Measurements from ENCODE around the gene AHNAK2. TPM values are rescaled to one million over a fixed set of nuclear protein-coding genes. Genes with fewer than 3 reads are reported as not detected.
A peak's percentile ranks its signal among the peaks of the same experiment; 100 is the strongest.
"Not testable (repeated sequence)": the region's sequence is repeated elsewhere in the genome, so short reads cannot be mapped to it uniquely, and the experiment has no call there.

Gene AHNAK2
- 10 to 100 TPM; 50.2 to 76.2 (median 73.7) TPM for total RNA-seq (2021; fragmentation: NEBNext Ultra II Directional; extraction: Animal tissue kit (Norgen Biotek cat#: 25700))
- long read RNA-seq, full-length matches to known transcripts: 1 of 28 reads
- long read RNA-seq, partial matches to known transcripts: 4 of 28 reads
- long read RNA-seq, other reads (novel, unspliced or antisense): 23 of 28 reads

DNA sequence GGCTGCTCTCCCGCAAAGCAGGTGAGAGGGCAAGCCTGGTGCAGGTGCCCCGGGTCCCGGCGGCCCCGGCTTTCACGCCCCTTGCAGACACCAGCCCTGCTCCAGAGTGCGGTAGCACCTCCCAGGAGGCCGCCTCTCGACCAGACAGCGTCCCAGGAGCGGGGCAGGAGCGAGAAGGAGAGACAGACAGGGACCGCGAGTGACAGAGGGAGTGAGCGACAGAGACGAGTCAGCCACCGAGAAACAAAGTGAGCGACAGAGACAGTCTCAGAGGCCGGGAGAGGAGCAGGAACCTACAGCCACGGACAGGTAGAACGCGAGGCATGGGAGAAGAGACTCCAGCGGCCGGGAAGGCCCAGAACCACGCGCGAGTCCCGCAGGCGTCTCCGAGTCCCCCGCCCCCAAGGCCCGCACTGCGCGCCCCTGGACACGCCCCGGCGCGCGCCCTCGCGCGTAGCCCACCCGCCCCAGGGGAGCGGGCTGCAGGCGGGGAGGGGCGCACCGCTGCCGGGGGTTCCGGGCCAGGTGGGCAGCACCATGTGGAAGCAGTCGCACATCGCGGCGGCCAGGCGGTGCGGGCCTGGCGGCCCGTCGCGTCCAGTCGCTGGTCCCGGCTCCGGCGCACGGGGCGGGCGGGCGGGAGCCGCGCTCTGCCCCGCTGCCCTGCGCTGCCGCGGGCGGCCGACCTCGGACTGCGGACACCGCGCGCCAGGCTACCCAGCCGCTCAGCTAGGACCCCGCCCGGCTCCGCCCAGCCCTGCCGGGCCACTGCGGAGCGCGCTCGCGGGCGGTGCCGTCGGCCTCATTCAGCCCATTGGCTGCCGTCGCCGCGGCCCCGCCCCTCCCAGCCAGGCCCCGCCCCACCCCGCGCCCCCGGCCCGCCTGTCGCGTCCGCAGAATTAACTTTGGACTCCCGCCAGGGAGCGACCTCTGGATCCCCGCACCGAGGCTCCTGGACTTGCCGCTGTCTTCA is at the start of gene AHNAK2:
Gene AHNAK2 (minus strand): TSS at position 694 of the 973 bp plus-strand sequence. CDS start 137 bp downstream, at position 557.
- Mint-ChIP-seq H3K27me3 (ENCODE audit: insufficient read depth) (no peaks in the 10 kb centered on the region; the same call in 1 of the 2 replicates), H3K4me3 (peak within 1 kb of the TSS; percentile 92), H3K9me3 (no peaks in the 10 kb centered on the region), H3K4me1 (ENCODE audit: low read depth) (peaks cover 27% of the 10 kb centered on the region), H3K27ac (peak within 1 kb of the TSS; percentile 53; the same call in 1 of the 2 replicates), H3K36me3 (ENCODE audit: low read depth) (no peaks in the 10 kb centered on the region)
- TF ChIP-seq, protein P1, sequence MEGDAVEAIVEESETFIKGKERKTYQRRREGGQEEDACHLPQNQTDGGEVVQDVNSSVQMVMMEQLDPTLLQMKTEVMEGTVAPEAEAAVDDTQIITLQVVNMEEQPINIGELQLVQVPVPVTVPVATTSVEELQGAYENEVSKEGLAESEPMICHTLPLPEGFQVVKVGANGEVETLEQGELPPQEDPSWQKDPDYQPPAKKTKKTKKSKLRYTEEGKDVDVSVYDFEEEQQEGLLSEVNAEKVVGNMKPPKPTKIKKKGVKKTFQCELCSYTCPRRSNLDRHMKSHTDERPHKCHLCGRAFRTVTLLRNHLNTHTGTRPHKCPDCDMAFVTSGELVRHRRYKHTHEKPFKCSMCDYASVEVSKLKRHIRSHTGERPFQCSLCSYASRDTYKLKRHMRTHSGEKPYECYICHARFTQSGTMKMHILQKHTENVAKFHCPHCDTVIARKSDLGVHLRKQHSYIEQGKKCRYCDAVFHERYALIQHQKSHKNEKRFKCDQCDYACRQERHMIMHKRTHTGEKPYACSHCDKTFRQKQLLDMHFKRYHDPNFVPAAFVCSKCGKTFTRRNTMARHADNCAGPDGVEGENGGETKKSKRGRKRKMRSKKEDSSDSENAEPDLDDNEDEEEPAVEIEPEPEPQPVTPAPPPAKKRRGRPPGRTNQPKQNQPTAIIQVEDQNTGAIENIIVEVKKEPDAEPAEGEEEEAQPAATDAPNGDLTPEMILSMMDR (IDR thresholded peaks at IDR 0.05): no peak
- DNase-seq: peak; percentile 55

DNA sequence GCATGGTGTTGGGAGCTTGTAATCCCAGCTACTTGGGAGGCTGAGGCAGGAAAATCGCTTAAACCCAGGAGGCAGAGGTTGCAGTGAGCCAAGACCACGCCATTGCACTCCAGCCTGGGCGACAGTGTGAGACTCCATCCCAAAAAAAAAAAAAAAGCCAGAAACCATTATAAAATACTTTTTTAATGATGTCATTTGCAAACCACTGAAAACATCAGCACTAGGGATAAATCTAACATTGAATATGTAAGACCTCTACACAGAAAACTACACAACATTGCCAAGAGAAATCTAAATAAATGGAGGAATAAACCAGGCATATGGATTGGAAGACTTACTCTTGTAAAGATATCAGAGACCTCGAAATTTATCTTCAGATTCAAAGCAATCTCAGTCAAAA is 49.5 kb upstream of the AHNAK2 start:
- not testable (repeated sequence) for DNase-seq; H3K36me3 Mint-ChIP-seq (ENCODE audit: low read depth); H3K27me3 Mint-ChIP-seq (ENCODE audit: insufficient read depth); H3K9me3 Mint-ChIP-seq; H3K4me3 Mint-ChIP-seq
- Mint-ChIP-seq H3K27ac (peak overlapping the region; percentile 49), H3K4me1 (ENCODE audit: low read depth) (peaks cover 59% of the 10 kb centered on the region)

DNA sequence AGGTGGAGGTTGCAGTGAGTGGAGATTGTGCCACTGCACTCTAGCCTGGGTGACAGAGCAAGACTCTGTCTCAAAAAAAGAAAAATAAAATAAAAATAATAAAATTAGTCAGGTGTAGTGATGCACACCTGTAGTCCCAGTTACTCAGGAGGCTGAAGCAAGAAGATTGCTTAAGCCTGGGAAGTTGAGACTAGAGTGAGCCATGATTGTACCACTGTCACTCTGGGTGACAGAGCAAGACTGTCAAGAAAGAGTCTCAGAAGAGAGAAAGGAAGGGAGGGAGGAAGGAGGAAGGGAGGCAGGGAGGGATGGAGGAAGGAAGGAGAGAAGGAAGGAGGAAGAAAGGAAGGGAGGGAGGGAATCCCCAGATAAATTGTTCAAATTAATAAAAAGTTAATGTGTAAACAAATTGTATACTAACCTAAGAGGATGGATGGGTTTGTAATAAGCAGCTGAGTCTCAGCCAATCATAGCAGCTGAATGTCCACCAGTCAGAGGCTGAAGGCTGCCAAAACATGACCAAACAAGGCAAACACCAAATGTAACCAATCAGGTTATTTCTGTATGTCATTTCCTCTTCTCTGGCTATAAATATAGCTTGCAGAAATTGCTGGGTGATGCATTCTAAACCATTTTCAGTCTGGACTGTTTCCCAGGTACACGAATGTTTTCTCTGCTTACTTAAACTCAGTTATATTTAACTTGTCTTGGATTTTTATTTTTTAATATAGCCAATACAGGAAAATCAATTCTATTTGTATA is 48.8 kb upstream of the AHNAK2 start:
- peaks cover 6% of the 10 kb centered on the region; the same call in 1 of the 2 replicates for H3K9me3 Mint-ChIP-seq
- H3K4me1 Mint-ChIP-seq (ENCODE audit: low read depth): peaks cover 60% of the 10 kb centered on the region
- peak overlapping the region; percentile 58; the same call in 1 of the 2 replicates for H3K27ac Mint-ChIP-seq
- H3K4me3 Mint-ChIP-seq: no peak overlapping the region
- H3K36me3 Mint-ChIP-seq (ENCODE audit: low read depth): peaks cover 6% of the 10 kb centered on the region
- H3K27me3 Mint-ChIP-seq (ENCODE audit: insufficient read depth): no peaks in the 10 kb centered on the region
- TF ChIP-seq, protein P1 (IDR thresholded peaks at IDR 0.05): no peak
- DNase-seq: peak; percentile 52

DNA sequence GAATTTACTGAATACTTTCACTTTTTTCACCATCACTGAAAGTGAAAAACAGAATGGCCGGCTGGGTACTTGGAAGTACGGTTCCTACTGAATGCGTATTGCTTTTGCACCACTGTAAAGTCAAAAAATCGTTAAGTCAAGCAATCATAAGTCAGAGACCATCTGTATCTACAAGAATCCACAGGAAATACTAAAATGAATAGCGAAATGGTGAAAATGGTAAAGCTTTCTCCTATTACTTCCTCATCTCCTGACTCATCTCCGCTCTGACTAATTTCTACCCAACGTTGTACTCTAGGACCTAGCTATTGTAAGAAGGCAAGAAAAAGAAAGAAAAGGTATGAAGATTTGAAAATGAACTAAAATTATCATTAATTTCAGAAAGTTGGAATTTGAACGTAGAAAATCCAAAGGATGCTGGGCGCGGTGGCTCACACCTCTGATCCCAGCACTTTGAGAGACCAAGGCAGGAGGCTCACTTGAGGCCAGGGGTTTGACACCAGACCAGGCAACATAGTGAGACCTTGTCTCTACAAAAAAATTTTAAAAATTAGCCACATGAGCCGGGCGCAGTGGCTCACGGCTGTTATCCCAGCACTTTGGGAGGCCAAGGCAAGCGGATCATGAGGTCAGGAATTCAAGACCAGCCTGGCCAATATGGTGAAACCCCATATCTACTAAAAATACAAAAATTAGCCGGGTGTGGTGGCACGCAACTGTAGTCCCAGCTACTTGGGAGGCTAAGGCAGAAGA is 48.0 kb upstream of the AHNAK2 start:
- Mint-ChIP-seq H3K4me3 (peak overlapping the region; percentile 21), H3K27me3 (ENCODE audit: insufficient read depth) (no peaks in the 10 kb centered on the region), H3K27ac (peak overlapping the region; percentile 93), H3K9me3 (peaks cover 6% of the 10 kb centered on the region; the same call in 1 of the 2 replicates), H3K4me1 (ENCODE audit: low read depth) (peaks cover 66% of the 10 kb centered on the region), H3K36me3 (ENCODE audit: low read depth) (peaks cover 12% of the 10 kb centered on the region)
- TF ChIP-seq, protein P1 (IDR thresholded peaks at IDR 0.05): no peak
- DNase-seq: peak; percentile 43

DNA sequence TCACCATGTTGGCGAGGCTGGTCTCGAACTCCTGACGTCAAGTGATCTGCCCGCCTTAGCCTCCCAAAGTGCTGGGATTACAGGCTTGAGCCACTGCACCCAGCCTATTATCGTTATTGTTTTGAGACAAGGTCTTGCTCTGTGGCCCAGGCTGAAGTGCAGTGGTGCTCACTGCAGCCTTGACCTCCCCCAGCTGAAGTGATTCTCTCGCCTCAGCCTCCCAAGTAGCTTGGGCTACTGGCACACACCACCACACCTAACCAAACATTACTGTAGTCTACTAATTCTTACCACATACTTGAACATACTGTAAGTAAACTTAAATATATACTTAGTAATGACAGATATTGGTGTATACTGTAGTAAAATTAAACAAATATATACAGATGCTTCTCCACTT is 47.3 kb upstream of the AHNAK2 start:
- H3K27me3 Mint-ChIP-seq (ENCODE audit: insufficient read depth): no peaks in the 10 kb centered on the region
- no peak for DNase-seq
- peaks cover 66% of the 10 kb centered on the region for H3K4me1 Mint-ChIP-seq (ENCODE audit: low read depth)
- peaks cover 6% of the 10 kb centered on the region; the same call in 1 of the 2 replicates for H3K9me3 Mint-ChIP-seq
- TF ChIP-seq, protein P1 (IDR thresholded peaks at IDR 0.05): no peak
- H3K4me3 Mint-ChIP-seq: peak overlapping the region; percentile 45; the same call in 1 of the 2 replicates
- peak overlapping the region; percentile 93 for H3K27ac Mint-ChIP-seq
- peaks cover 12% of the 10 kb centered on the region for H3K36me3 Mint-ChIP-seq (ENCODE audit: low read depth)

All from HFFc6 (cell line).